ENCODE results near the gene SFXN3. TPM values are rescaled to one million over a fixed set of nuclear protein-coding genes. Genes with fewer than 3 reads are reported as not detected.

The SFXN3 gene
- total and polyA plus RNA-seq, 2 of the 13 experiments (the other 11 are each of a cell fraction or from before 2014, with no cell fraction given) = 16.8 to 71.5 TPM

DNA sequence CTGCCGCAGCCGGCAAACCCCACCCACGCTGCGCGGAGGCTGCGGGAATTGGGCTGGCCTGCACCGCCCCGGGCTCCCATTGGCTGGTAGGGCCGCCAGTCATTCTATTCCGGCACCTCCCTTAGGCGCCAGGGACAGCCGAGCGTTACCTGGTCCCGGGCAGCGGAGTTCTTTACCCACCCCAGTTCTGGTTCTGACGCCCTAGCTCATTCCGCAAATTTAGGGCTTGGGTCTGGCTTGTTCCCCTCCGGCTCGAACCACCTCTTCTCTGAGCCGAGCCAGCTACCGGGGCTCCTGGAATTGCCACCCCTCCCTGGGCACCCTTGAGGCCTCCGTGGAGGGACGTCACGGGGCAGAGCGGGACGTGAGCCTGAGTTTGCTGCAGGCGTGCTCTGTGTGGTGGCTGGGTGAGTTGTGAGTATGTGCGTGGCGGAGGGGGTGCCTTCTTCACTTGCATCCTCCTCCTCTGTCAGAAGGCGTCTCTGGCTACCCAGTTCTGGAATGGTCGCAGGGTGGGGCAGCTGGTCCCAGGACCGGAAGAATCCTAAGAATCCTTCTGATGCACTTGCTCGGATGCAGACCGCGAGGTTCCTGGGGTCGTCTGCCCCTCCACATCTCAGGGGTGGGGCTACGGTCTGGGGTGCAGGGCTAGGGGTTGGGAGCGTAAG is at the start of gene SFXN3, which contains the start of gene PDZD7 (continued):
- TF ChIP-seq, protein P1, sequence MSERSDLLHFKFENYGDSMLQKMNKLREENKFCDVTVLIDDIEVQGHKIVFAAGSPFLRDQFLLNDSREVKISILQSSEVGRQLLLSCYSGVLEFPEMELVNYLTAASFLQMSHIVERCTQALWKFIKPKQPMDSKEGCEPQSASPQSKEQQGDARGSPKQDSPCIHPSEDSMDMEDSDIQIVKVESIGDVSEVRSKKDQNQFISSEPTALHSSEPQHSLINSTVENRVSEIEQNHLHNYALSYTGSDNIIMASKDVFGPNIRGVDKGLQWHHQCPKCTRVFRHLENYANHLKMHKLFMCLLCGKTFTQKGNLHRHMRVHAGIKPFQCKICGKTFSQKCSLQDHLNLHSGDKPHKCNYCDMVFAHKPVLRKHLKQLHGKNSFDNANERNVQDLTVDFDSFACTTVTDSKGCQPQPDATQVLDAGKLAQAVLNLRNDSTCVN (CRISPR knock-in tag; IDR thresholded peaks at IDR 0.05; ENCODE audit: borderline replicate concordance) = no peak
- TF ChIP-seq, protein P2, sequence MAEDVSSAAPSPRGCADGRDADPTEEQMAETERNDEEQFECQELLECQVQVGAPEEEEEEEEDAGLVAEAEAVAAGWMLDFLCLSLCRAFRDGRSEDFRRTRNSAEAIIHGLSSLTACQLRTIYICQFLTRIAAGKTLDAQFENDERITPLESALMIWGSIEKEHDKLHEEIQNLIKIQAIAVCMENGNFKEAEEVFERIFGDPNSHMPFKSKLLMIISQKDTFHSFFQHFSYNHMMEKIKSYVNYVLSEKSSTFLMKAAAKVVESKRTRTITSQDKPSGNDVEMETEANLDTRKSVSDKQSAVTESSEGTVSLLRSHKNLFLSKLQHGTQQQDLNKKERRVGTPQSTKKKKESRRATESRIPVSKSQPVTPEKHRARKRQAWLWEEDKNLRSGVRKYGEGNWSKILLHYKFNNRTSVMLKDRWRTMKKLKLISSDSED (CRISPR knock-in tag; IDR thresholded peaks at IDR 0.05) = no peak
- TF ChIP-seq, protein P3, sequence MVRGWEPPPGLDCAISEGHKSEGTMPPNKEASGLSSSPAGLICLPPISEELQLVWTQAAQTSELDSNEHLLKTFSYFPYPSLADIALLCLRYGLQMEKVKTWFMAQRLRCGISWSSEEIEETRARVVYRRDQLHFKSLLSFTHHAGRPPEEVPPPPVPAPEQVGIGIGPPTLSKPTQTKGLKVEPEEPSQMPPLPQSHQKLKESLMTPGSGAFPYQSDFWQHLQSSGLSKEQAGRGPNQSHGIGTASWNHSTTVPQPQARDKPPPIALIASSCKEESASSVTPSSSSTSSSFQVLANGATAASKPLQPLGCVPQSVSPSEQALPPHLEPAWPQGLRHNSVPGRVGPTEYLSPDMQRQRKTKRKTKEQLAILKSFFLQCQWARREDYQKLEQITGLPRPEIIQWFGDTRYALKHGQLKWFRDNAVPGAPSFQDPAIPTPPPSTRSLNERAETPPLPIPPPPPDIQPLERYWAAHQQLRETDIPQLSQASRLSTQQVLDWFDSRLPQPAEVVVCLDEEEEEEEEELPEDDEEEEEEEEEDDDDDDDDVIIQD (CRISPR knock-in tag; IDR thresholded peaks at IDR 0.05; ENCODE audit: low read depth) = no peak
- TF ChIP-seq, protein P4, sequence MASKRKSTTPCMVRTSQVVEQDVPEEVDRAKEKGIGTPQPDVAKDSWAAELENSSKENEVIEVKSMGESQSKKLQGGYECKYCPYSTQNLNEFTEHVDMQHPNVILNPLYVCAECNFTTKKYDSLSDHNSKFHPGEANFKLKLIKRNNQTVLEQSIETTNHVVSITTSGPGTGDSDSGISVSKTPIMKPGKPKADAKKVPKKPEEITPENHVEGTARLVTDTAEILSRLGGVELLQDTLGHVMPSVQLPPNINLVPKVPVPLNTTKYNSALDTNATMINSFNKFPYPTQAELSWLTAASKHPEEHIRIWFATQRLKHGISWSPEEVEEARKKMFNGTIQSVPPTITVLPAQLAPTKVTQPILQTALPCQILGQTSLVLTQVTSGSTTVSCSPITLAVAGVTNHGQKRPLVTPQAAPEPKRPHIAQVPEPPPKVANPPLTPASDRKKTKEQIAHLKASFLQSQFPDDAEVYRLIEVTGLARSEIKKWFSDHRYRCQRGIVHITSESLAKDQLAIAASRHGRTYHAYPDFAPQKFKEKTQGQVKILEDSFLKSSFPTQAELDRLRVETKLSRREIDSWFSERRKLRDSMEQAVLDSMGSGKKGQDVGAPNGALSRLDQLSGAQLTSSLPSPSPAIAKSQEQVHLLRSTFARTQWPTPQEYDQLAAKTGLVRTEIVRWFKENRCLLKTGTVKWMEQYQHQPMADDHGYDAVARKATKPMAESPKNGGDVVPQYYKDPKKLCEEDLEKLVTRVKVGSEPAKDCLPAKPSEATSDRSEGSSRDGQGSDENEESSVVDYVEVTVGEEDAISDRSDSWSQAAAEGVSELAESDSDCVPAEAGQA (IDR thresholded peaks at IDR 0.05; ENCODE audit: low read depth) = no peak
- TF ChIP-seq, protein P4 (CRISPR knock-in tag; IDR thresholded peaks at IDR 0.05; ENCODE audit: borderline replicate concordance) = no peak
- TF ChIP-seq, protein P5, sequence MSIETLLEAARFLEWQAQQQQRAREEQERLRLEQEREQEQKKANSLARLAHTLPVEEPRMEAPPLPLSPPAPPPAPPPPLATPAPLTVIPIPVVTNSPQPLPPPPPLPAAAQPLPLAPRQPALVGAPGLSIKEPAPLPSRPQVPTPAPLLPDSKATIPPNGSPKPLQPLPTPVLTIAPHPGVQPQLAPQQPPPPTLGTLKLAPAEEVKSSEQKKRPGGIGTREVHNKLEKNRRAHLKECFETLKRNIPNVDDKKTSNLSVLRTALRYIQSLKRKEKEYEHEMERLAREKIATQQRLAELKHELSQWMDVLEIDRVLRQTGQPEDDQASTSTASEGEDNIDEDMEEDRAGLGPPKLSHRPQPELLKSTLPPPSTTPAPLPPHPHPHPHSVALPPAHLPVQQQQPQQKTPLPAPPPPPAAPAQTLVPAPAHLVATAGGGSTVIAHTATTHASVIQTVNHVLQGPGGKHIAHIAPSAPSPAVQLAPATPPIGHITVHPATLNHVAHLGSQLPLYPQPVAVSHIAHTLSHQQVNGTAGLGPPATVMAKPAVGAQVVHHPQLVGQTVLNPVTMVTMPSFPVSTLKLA (IDR thresholded peaks at IDR 0.05) = no peak
- TF ChIP-seq PTBP1 (IDR thresholded peaks at IDR 0.05; ENCODE audit: low read depth, low read length, poor library complexity, severe bottlenecking) (no peak), HDAC2 (CRISPR knock-in tag; IDR thresholded peaks at IDR 0.05) (no peak), ARNT (IDR thresholded peaks at IDR 0.05) (no peak), KDM2A (CRISPR knock-in tag; IDR thresholded peaks at IDR 0.05; ENCODE audit: borderline replicate concordance, low read depth) (peak; percentile 18; the same call in 1 of the 2 replicates), MAF1 (CRISPR knock-in tag; IDR thresholded peaks at IDR 0.05; ENCODE audit: borderline replicate concordance) (no peak), ATM (IDR thresholded peaks at IDR 0.05; ENCODE audit: borderline replicate concordance) (no peak)
- TF ChIP-seq, protein P6, sequence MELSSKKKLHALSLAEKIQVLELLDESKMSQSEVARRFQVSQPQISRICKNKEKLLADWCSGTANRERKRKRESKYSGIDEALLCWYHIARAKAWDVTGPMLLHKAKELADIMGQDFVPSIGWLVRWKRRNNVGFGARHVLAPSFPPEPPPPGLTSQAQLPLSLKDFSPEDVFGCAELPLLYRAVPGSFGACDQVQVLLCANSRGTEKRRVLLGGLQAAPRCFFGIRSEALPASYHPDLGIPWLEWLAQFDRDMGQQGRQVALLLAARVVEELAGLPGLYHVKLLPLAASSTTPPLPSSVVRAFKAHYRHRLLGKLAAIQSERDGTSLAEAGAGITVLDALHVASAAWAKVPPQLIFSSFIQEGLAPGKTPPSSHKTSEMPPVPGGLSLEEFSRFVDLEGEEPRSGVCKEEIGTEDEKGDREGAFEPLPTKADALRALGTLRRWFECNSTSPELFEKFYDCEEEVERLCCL (CRISPR knock-in tag; IDR thresholded peaks at IDR 0.05; ENCODE audit: borderline replicate concordance) = no peak
- TF ChIP-seq, protein P7, sequence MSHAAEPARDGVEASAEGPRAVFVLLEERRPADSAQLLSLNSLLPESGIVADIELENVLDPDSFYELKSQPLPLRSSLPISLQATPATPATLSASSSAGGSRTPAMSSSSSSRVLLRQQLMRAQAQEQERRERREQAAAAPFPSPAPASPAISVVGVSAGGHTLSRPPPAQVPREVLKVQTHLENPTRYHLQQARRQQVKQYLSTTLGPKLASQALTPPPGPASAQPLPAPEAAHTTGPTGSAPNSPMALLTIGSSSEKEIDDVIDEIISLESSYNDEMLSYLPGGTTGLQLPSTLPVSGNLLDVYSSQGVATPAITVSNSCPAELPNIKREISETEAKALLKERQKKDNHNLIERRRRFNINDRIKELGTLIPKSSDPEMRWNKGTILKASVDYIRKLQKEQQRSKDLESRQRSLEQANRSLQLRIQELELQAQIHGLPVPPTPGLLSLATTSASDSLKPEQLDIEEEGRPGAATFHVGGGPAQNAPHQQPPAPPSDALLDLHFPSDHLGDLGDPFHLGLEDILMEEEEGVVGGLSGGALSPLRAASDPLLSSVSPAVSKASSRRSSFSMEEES (CRISPR knock-in tag; IDR thresholded peaks at IDR 0.05) = no peak
